H1 (cell line): ENCODE measurements around the gene TBC1D4. TPM values are rescaled to one million over a fixed set of nuclear protein-coding genes. Genes with fewer than 3 reads are reported as not detected.

Experiments
- CBX5 ChIP-seq: fragments of 300-800, 300-1000 bp; sonication (generic); IDR thresholded peaks from 2 replicates; pipeline ENCODE4 v1.7.1; 2016; ENCODE audit warnings: antibody characterized with exemption, low read length, low read depth
- KDM5A ChIP-seq: fragments of 200-600 bp; IDR thresholded peaks from 2 replicates; pipeline ENCODE4 v1.7.1; 2012; ENCODE audit warnings: mild to moderate bottlenecking, low read length, inconsistent platforms, mixed read lengths
- RAD21 ChIP-seq, 2 experiments: IDR thresholded peaks in 1 of 2; conservative IDR thresholded peaks in 1 of 2; 2 replicates each; pipeline ENCODE4 v1.6.1; 2011; ENCODE audit warnings: low read depth in 2 of 2, low read length in 2 of 2, improper control_type of control experiment in 1 of 2, inconsistent platforms in 1 of 2, mild to moderate bottlenecking in 1 of 2, moderate library complexity in 1 of 2
- TBP ChIP-seq: IDR thresholded peaks from 2 replicates; pipeline ENCODE4 v1.6.1; 2011; ENCODE audit warnings: low read depth, low read length, improper control_type of control experiment
- polyA plus RNA-seq, 7 experiments: library from polyadenylated mRNA; depleted of rRNA in 3 of 7; stranded (reverse) in 5 of 7; unstranded in 2 of 7; fragments of >200 nt in 5 of 7; fragments of 200-250 nt in 2 of 7; gene quantifications; 1 replicate in 5 of 7; 2 replicates in 1 of 7; 4 replicates in 1 of 7; pipeline versions ENCODE4 v1.2.1 to v1.2.3, GENCODE V29; 2011 to 2013; ENCODE audit warnings: missing spikeins in 2 of 7, mixed read lengths in 2 of 7
- total RNA-seq: library from RNA; stranded (reverse); fragmentation: NEBNext Ultra II Directional; extraction: Animal tissue kit (Norgen Biotek cat#: 25700); gene quantifications from 2 replicates; pipeline ENCODE4 v1.2.1, GENCODE V29; 2021
- TF ChIP-seq, protein P1 (sequence below), 3 experiments: IDR thresholded peaks; 1 replicate in 2 of 3; 2 replicates in 1 of 3; pipeline versions ENCODE4 v1.5.1 to v1.6.1; 2011; ENCODE audit warnings: low read length in 3 of 3, mild to moderate bottlenecking in 3 of 3, inconsistent platforms in 2 of 3, low read depth in 1 of 3, moderate library complexity in 1 of 3; ENCODE audit not compliant: insufficient read depth in 1 of 3; ENCODE audit errors: control extremely low read depth in 1 of 3

Gene TBC1D4
- total and polyA plus RNA-seq, 2 of the 8 experiments (the other 6 are each of a cell fraction or from before 2014, with no cell fraction given), result 16.7 to 39.0 TPM

DNA sequence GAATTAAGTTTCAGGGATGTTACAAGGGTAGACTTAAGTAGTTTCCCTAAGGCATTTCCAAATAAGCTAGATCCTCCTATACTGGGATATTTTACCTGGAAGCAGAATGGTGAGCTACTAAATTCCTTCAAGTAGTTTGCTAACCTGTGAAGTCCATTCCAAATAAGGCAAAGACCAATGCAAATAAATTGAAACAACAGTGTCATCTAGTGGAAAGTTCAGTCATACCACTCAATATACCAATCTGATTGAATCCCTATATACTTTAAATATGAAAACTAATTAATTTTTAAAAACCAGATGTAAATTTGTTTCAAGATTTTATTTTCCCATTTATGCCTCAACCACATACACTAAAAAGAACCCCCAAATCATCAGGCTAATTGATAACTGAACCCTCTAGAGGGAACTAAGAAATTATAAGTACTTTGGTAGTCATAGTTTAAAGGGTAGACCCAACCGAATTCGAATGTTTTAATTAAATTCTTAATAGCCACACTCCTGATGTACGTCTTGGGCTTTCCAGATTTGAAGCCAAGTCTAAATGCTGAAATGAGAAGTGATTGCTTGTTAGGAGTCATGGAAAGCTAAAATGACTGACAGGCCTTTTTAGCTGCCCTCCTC lies 223.7 kb downstream of the TBC1D4 start (continued):
- TF ChIP-seq, protein P1, sequence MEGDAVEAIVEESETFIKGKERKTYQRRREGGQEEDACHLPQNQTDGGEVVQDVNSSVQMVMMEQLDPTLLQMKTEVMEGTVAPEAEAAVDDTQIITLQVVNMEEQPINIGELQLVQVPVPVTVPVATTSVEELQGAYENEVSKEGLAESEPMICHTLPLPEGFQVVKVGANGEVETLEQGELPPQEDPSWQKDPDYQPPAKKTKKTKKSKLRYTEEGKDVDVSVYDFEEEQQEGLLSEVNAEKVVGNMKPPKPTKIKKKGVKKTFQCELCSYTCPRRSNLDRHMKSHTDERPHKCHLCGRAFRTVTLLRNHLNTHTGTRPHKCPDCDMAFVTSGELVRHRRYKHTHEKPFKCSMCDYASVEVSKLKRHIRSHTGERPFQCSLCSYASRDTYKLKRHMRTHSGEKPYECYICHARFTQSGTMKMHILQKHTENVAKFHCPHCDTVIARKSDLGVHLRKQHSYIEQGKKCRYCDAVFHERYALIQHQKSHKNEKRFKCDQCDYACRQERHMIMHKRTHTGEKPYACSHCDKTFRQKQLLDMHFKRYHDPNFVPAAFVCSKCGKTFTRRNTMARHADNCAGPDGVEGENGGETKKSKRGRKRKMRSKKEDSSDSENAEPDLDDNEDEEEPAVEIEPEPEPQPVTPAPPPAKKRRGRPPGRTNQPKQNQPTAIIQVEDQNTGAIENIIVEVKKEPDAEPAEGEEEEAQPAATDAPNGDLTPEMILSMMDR (IDR thresholded peaks at IDR 0.05; ENCODE audit: control extremely low read depth in 1 of 3, insufficient read depth in 1 of 3, low read depth in 1 of 3, low read length in 3 of 3), result peak in 2 of 3 experiments; percentile 45 to 56; a peak in 2 of 4 replicates
- TF ChIP-seq CBX5 (no peak), TBP (no peak), RAD21 (IDR thresholded peaks at IDR 0.05 in 1 of 2, conservative IDR thresholded peaks at IDR 0.05 in 1 of 2; ENCODE audit: low read depth in 2 of 2, low read length in 2 of 2) (peak; percentile 75 to 85), KDM5A (no peak)
